SK-N-SH (cell line): ENCODE measurements around the gene AFG3L2. TPM values are rescaled to one million over a fixed set of nuclear protein-coding genes. Genes with fewer than 3 reads are reported as not detected.
"Not testable (repeated sequence)": the region's sequence is repeated elsewhere in the genome, so short reads cannot be mapped to it uniquely, and the experiment has no call there.

ENCODE experiments used
- CTCF ChIA-PET: fragments of 300-600, 350-600 bp; formaldehyde crosslinking; extraction: SDS; loops from one replicate; lab custom pipeline; 2021; lab: Yijun Ruan, JAX
- POLR2A ChIA-PET: fragments of 350-600 bp; sonication (Branson Sonifier 250); formaldehyde crosslinking; extraction: SDS; loops from one replicate; lab custom pipeline; 2020; ENCODE audit warnings: antibody characterized with exemption, inconsistent platforms; lab: Yijun Ruan, JAX
- DNase-seq: peaks from one replicate; pipeline ENCODE4 v3.0.0; 2012
- H2AFZ ChIP-seq: fragments of 200-600 bp; sonication (generic); 2 replicates; pipeline ENCODE4 v1.8.1; 2016; ENCODE audit warnings: antibody characterized with exemption, mild to moderate bottlenecking, low read depth
- H3F3A ChIP-seq: fragments of 200-600 bp; sonication (generic); replicated peaks from 2 replicates; pipeline ENCODE3; 2016; ENCODE audit warnings: antibody characterized with exemption, mild to moderate bottlenecking; ENCODE audit not compliant: insufficient read depth
- H3K27ac ChIP-seq, 2 experiments: fragments of 200-500 bp in 1 of 2; fragments of 200-600 bp in 1 of 2; sonication (Bioruptor generic) in 1 of 2; sonication (generic), shearing (Covaris generic) in 1 of 2; 2 replicates each; pipeline versions ENCODE4 v1.5.1 to v1.6.1; 2014 to 2016; ENCODE audit warnings: low read depth in 2 of 2, inconsistent platforms in 1 of 2, low read length in 1 of 2, mild to moderate bottlenecking in 1 of 2, mixed read lengths in 1 of 2
- H3K27me3 ChIP-seq: fragments of 200-600 bp; sonication (generic), shearing (Covaris generic); 2 replicates; pipeline ENCODE4 v1.6.1; 2016; ENCODE audit warnings: mixed run types; ENCODE audit not compliant: insufficient read depth
- H3K36me3 ChIP-seq, 2 experiments: fragments of 200-500 bp in 1 of 2; fragments of 200-600 bp in 1 of 2; sonication (Bioruptor generic) in 1 of 2; sonication (generic) in 1 of 2; replicated peaks in 1 of 2; 2 replicates each; pipeline versions ENCODE3 to v1.5.1; 2014 to 2016; ENCODE audit warnings: low read length in 1 of 2, mild to moderate bottlenecking in 1 of 2; ENCODE audit not compliant: insufficient read depth in 2 of 2, control insufficient read depth in 1 of 2
- H3K4me1 ChIP-seq, 2 experiments: fragments of 200-500 bp in 1 of 2; fragments of 200-600 bp in 1 of 2; sonication (Bioruptor generic) in 1 of 2; sonication (generic), shearing (Covaris generic) in 1 of 2; 2 replicates each; pipeline versions ENCODE4 v1.5.1 to v1.6.1; 2014 to 2016; ENCODE audit warnings: low read depth in 1 of 2, low read length in 1 of 2, mixed run types in 1 of 2; ENCODE audit not compliant: insufficient read depth in 2 of 2, control insufficient read depth in 1 of 2
- H3K4me2 ChIP-seq: fragments of 200-600 bp; sonication (generic), shearing (Covaris generic); 2 replicates; pipeline ENCODE4 v1.6.1; 2017; ENCODE audit warnings: mixed run types
- H3K4me3 ChIP-seq, 2 experiments: fragments of 200-500 bp in 1 of 2; fragments of 200-600 bp in 1 of 2; sonication (Bioruptor generic) in 1 of 2; sonication (generic), shearing (Covaris generic) in 1 of 2; 2 replicates each; pipeline versions ENCODE4 v1.5.1 to v1.8.1; 2014 to 2016; ENCODE audit warnings: low read depth in 2 of 2, inconsistent platforms in 1 of 2, low read length in 1 of 2, mild to moderate bottlenecking in 1 of 2, mixed read lengths in 1 of 2, moderate library complexity in 1 of 2
- H3K79me2 ChIP-seq: fragments of 200-600 bp; sonication (generic); 2 replicates; pipeline ENCODE4 v1.8.1; 2017; ENCODE audit warnings: mild to moderate bottlenecking; ENCODE audit not compliant: insufficient read depth
- H3K9ac ChIP-seq: fragments of 200-600 bp; sonication (generic); 2 replicates; pipeline ENCODE4 v1.6.1; 2017; ENCODE audit warnings: mixed run types
- H3K9me2 ChIP-seq: fragments of 200-600 bp; sonication (generic); 2 replicates; pipeline ENCODE4 v1.6.1; 2017; ENCODE audit warnings: mixed run types
- H3K9me3 ChIP-seq: fragments of 200-600 bp; sonication (generic); 2 replicates; pipeline ENCODE4 v1.6.1; 2017; ENCODE audit warnings: mixed run types, mild to moderate bottlenecking, moderate library complexity
- H4K20me1 ChIP-seq: fragments of 200-600 bp; sonication (generic); 2 replicates; pipeline ENCODE4 v1.6.1; 2017; ENCODE audit warnings: mild to moderate bottlenecking, mixed run types; ENCODE audit not compliant: insufficient read depth
- CHD2 ChIP-seq: fragments of 150-350 bp; IDR thresholded peaks from 2 replicates; pipeline ENCODE4 v1.6.1; 2018; ENCODE audit warnings: low read length; ENCODE audit not compliant: partially characterized antibody
- FOXJ3 ChIP-seq: sonication (generic); formaldehyde crosslinking; IDR thresholded peaks from 2 replicates; pipeline ENCODE4 v1.5.1; 2020; ENCODE audit warnings: mild to moderate bottlenecking, missing genetic modification reagents
- MAX ChIP-seq: IDR thresholded peaks from 2 replicates; pipeline ENCODE4 v1.4.0; 2012; ENCODE audit warnings: low read depth
- PBX3 ChIP-seq: IDR thresholded peaks from 2 replicates; pipeline ENCODE4; 2012
- POLR2AphosphoS5 ChIP-seq: IDR thresholded peaks from 2 replicates; pipeline ENCODE4 v1.6.1; 2012; ENCODE audit warnings: low read depth, low read length
- RXRA ChIP-seq: IDR thresholded peaks from 2 replicates; pipeline ENCODE4 v1.4.0; 2012; ENCODE audit warnings: low read depth, mild to moderate bottlenecking, borderline replicate concordance
- SIN3A ChIP-seq: IDR thresholded peaks from 2 replicates; pipeline ENCODE4 v1.6.1; 2012; ENCODE audit warnings: low read depth, mild to moderate bottlenecking, low read length, moderate library complexity, borderline replicate concordance
- TAF1 ChIP-seq: IDR thresholded peaks from 2 replicates; pipeline ENCODE4 v1.6.1; 2012; ENCODE audit warnings: low read depth, mild to moderate bottlenecking, low read length, moderate library complexity, borderline replicate concordance
- TCF12 ChIP-seq: IDR thresholded peaks from 2 replicates; pipeline ENCODE4 v1.4.0; 2012
- USF1 ChIP-seq: IDR thresholded peaks from 2 replicates; pipeline ENCODE4 v1.4.0; 2012; ENCODE audit warnings: low read depth, borderline replicate concordance
- ZBTB33 ChIP-seq: IDR thresholded peaks from 2 replicates; pipeline ENCODE4 v1.4.0; 2012; ENCODE audit warnings: low read depth, borderline replicate concordance
- WGBS: methylation state at CpG from one replicate; pipeline ENCODE4 v1.1.6; 2017; ENCODE audit warnings: low lambda C conversion rate; 5-methylcytosine and 5-hydroxymethylcytosine counted together
- polyA plus RNA-seq, 3 experiments: library from polyadenylated mRNA; depleted of rRNA; stranded (reverse); fragments of >200 nt; gene quantifications; 2 replicates each; pipeline ENCODE4 v1.2.3, GENCODE V29; 2012

AFG3L2 gene
- polyA plus RNA-seq, 1 of the 3 experiments (the other 2 are of a cell fraction), result 26.0 TPM

- TF ChIP-seq POLR2AphosphoS5 (no peak), USF1 (no peak), TCF12 (no peak), SIN3A (no peak), PBX3 (no peak), TAF1 (no peak), CHD2 (no peak), FOXJ3 (CRISPR knock-in tag) (no peak), MAX (no peak), ZBTB33 (no peak), RXRA (no peak)
Observed at GRCh38 chr18:12384261-12384660, 7.2 kb upstream of the AFG3L2 start (continued).

- H3K79me2 ChIP-seq, H4K20me1 ChIP-seq, H3K9me2 ChIP-seq, H3K27me3 ChIP-seq, H3K4me2 ChIP-seq, H3K9me3 ChIP-seq, H3K4me1 ChIP-seq, POLR2A ChIA-PET, H3K36me3 ChIP-seq, H2AFZ ChIP-seq, H3K9ac ChIP-seq, H3F3A ChIP-seq, H3K27ac ChIP-seq, H3K4me3 ChIP-seq, DNase-seq: not testable (repeated sequence)
- CTCF ChIA-PET, result interaction anchor here (1.1 to 1.4 kb wide), 2 partner anchors 20 to 24 kb away, joined by 3 read pairs; no protein-coding TSS in a partner anchor
- WGBS, result 88% methylated on average over 5 of the region's 5 CpGs
Observed at GRCh38 chr18:12383759-12384158, 6.7 kb upstream of the AFG3L2 start.

- H3K9me3 ChIP-seq, H3K9ac ChIP-seq, H3K4me1 ChIP-seq, H3K27me3 ChIP-seq, H3K36me3 ChIP-seq, POLR2A ChIA-PET, H3K79me2 ChIP-seq, H3K27ac ChIP-seq, H4K20me1 ChIP-seq, DNase-seq, H2AFZ ChIP-seq, H3K9me2 ChIP-seq, H3K4me2 ChIP-seq, H3K4me3 ChIP-seq: not testable (repeated sequence)
- CTCF ChIA-PET, result interaction anchor here (1.5 kb wide), 1 partner anchor 9 kb away, joined by 5 read pairs; no protein-coding TSS in a partner anchor
- H3F3A ChIP-seq, result peaks cover 12% of the 10 kb centered on the region
- over 99% methylated on average over 7 of the region's 7 CpGs for WGBS
Observed at GRCh38 chr18:12382221-12382814, 5.3 kb upstream of the AFG3L2 start.

GRCh38 chr18:12378198-12378558 is 1.2 kb upstream of the AFG3L2 start:
- WGBS, result 86% methylated on average over 5 of the region's 5 CpGs
- not testable (repeated sequence) for H3K27me3 ChIP-seq, H3K9me3 ChIP-seq, DNase-seq, H3K36me3 ChIP-seq, H3K9me2 ChIP-seq
- peaks cover 25% of the 10 kb centered on the region for H4K20me1 ChIP-seq
- CTCF ChIA-PET, result interaction anchor here (2.1 to 2.7 kb wide), 2 partner anchors 14 to 50 kb away, joined by 9 to 11 read pairs; no protein-coding TSS in a partner anchor
- peaks cover 12% of the 10 kb centered on the region for H3F3A ChIP-seq
- peak overlapping the region; percentile 100 for H2AFZ ChIP-seq
- H3K79me2 ChIP-seq, result peaks cover 34% of the 10 kb centered on the region
- H3K27ac ChIP-seq, result peak overlapping the region; percentile 85 to 95; a peak in 3 of 4 replicates
- peak overlapping the region; percentile 68 to 76 for H3K4me3 ChIP-seq
- peak overlapping the region; percentile 92 for H3K4me2 ChIP-seq
- peak overlapping the region; percentile 86; the same call in 1 of the 2 replicates for H3K9ac ChIP-seq
- POLR2A ChIA-PET, result interaction anchor here (1.3 kb wide), 1 partner anchor 301 kb away, joined by 4 read pairs; no protein-coding TSS in a partner anchor
- peaks cover 0 to 13% of the 10 kb centered on the region in 2 experiments; a peak in 1 of 4 replicates for H3K4me1 ChIP-seq
